GM18511 (cell line): ENCODE results near the gene RAPGEF2.

Experiments
- ATAC-seq: cut with Tn5 transposase; IDR thresholded peaks from one replicate; pipeline ENCODE4 v1.9.1; 2021; ENCODE audit warnings: mild to moderate bottlenecking, moderate library complexity; ENCODE audit not compliant: unreplicated experiment

Gene RAPGEF2

GRCh38 chr4:159134429-159134828 is 31.6 kb downstream of the RAPGEF2 start:
- ATAC-seq = no peak

- no peak for ATAC-seq
These were observed 34.3 kb downstream of the RAPGEF2 start for GRCh38 chr4:159137176-159137575.

- no peak for ATAC-seq
These were observed 35.6 kb downstream of the RAPGEF2 start for GRCh38 chr4:159138436-159138835.

DNA sequence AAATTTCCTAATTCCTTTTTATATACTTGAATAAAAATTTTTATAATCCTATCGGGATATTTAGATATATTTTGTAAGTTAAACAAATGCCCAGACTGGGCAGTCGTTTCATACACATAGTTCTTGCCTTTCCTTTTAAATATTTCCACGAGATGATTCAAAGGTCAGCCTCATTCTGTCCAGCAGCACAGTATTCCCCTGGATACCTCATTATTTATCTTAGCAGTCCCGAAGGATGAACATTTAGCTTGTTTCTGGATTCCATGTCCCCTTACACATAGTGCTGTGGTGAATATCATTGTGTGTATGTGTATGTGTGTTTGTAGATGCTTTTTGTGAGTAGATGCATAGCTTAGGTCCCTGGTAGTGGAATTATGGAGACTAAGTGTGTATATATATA is 38.3 kb downstream of the RAPGEF2 start:
- no peak for ATAC-seq

DNA sequence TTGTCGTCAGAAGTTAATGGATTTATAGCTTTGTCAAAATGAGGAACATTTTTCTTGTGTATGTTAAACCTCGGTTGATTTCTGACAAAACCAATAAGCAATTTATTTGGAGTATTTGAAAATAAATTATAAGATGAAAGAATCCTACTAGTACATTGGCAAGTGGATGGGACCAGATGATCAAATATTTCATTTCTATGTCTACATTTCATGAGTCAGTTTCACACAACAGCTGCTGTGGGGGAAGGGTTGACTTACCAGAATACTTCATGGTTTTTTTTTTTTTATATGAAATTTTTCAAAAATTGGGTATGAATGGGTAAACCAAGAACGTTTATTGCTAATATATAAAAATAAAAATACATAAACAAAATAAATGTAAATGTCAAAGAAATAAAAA is 39.4 kb downstream of the RAPGEF2 start:
- no peak for ATAC-seq

DNA sequence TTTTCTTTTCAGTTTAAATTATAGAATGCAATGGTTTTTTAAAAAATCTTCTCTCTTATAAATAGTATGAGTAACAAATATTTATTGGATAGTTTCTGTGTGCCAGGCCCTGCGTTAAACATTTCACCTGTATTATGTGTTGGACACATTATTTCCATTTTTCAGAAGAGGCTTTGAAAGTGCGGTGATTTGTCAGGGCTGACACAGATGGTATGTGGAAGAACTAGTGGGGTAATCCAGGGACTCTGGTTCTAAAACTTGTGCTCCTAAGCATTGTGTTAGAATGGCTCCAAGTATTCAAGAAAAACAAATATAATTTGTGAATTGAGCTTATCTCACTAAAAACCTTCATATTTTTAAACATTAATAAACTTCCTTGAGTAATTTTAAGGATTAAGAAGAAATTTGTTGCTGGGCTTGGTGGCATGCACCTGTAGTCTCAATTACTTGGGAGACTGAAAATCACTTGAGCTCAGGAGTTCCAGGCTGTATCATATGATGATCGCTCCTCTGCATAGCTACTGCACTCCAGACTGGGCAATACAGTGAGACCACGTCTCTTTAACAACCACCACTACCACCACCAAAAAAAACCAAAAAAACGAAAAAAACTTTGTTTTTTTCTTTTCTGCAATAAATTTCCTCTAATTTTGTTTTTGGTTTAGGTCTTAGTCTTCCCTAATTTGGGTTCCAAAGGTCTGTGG is 40.0 kb downstream of the RAPGEF2 start:
- ATAC-seq = no peak

DNA sequence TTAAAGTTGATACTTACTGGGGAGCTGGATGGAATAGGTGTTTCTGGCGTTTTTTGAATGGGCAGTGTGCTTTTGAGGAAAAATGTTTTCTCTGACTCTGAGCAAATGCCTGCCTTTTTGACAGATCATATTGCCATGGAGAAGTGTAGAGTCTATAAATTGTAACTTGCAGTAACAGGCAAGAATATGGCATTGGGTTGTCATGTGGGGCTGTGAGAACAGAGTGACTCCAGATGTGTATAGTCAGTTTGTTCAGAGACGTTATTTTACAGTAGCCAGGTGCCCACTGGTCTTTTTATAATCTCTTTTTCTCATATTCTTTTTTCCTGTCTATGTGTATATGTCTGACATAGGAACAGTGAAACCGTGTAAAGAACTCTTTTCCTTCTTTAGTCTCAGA is 40.8 kb downstream of the RAPGEF2 start:
- ATAC-seq = no peak

GRCh38 chr4:159144112-159144694 is 41.3 kb downstream of the RAPGEF2 start:
- ATAC-seq = no peak

DNA sequence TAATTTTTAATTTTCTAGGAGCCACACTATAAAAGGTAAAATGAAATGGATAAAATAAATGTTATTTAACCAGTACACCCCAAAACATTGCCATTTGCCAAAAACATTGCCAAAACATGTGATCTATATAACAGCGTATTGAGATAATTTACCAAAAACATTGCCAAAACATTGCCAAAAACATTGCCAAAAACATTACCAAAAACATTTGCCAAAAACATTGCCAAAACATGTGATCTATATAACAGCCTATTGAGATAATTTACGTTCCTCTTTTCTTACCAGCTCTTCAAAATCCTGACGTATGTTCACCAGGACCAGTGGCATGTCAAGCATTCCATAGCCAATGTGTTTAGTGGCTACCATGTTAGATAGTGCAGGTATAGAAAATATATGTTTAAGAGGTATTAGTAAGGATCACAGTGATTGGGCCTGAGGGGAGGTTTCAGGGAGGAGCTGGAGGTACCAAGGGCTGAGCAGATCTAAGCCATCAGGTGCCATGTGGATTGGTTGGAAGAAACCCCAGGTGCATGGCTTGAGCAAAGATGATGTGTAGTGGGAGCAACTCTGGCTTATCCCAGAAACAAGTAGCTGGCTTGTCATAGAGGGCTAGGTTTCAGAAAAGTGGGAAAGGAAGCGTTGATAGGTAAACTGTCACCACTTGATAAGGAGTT is 42.6 kb downstream of the RAPGEF2 start:
- no peak for ATAC-seq

DNA sequence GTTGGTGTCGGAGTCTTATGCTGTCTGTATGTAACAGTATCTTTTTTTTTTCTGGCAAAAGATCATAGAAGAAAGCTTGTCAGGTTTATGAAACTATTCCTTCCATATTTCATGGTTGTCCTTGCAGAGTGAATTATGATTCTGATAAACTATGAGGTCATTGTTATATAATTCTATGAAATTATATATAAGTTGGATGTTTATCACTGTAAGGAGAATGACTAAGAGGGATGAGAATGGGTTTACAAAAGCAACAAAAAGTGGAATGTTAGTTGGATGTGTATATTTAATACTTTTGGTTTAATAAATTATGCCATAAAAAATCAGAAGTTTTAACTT is 43.1 kb downstream of the RAPGEF2 start:
- ATAC-seq = no peak

GRCh38 chr4:159146488-159146887 is 43.6 kb downstream of the RAPGEF2 start:
- no peak for ATAC-seq

- no peak for ATAC-seq
These were observed 45.6 kb downstream of the RAPGEF2 start for GRCh38 chr4:159148441-159148840.

DNA sequence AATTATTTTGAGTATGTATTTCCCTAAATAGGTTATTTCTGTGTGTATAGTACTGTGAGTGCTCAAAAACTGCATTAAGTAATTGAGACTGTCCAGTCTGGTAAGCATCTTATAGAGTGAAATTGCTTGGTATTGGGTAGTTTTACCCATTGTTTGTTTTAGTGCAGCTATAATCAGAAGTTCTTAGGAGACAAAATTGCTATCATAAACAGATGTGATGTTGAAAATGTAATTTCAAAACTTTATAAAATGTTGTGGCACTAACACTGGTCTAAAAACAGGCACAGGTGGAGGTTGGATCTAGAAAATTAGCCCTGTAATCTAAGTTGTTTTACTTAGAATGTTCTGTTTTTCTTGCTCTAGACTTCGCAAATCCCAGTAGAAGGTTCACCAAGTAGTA is 46.8 kb downstream of the RAPGEF2 start:
- ATAC-seq = no peak

GRCh38 chr4:159150396-159150795 is 47.5 kb downstream of the RAPGEF2 start:
- ATAC-seq = peak; percentile 47

DNA sequence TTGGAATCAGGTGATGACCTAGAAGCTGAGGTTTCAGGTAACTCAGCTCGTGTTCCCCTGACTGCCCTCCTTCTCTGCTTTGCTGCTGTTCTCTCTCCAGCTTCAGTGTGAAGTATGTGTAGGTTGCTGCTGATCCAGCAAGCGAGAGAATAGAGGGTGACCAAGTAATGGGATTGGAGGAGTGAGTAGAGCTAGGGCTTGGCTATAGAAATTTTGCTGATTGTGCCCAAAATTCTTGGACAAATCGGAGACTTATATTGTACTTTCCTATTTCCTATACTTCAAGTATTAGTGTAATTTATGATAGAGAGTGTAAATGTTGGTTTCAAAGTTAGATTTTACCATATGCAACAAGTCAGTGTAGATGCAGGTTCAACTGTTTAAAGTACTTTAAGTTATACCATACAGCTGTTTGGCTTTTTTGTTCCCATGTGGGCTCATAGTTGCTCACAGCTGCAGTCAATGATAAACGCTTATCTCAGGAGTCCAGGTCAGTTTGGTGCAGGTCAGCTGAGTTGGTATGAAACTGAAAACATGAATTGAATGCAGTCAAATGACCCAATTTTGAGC is 48.0 kb downstream of the RAPGEF2 start:
- ATAC-seq = peak; percentile 67

DNA sequence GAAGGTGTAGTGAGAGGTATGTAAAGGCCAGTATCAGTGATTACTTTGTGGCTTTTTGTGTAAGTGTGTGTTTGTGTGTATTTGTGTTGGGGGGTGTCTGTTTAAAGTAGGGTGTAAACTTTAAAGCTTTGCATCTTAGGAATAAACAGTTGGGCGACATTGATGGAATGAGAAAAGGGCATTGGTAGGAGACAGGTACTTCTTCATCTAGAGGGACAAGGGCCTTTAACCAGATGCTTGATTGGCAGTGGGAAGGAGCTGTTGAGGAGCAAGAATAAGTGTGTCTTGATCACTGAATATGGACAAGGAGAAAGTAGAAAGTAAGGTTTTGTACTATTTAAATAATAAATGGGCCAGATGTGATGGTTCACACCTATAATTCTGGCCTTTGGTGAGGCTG is 48.8 kb downstream of the RAPGEF2 start:
- no peak for ATAC-seq

DNA sequence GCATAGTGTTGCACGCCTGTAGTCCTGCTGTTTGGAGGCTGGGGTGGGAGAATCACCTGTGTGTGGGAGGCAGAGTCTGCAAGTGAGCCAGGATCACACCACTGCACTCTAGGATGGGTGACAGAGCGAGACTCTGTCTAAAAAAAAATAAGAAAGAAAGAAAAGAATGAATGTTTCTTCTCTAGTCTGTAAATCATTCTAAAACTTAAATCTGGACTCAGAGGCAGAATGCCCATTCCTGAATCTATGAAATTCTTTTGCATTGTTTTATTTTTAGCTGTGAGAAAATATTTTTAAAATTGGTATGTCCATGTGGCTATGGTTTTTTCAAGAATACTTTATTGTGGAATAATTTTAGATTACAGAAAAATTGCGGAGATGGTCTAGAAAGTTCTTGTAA is 49.3 kb downstream of the RAPGEF2 start:
- no peak for ATAC-seq

GRCh38 chr4:159153669-159154068 is 50.8 kb downstream of the RAPGEF2 start:
- no peak for ATAC-seq

- ATAC-seq = no peak
These were observed 52.2 kb downstream of the RAPGEF2 start for GRCh38 chr4:159155119-159155518.

- ATAC-seq = no peak
These were observed 55.3 kb downstream of the RAPGEF2 start for GRCh38 chr4:159158083-159158617.

GRCh38 chr4:159158985-159159384 is 56.1 kb downstream of the RAPGEF2 start:
- no peak for ATAC-seq

DNA sequence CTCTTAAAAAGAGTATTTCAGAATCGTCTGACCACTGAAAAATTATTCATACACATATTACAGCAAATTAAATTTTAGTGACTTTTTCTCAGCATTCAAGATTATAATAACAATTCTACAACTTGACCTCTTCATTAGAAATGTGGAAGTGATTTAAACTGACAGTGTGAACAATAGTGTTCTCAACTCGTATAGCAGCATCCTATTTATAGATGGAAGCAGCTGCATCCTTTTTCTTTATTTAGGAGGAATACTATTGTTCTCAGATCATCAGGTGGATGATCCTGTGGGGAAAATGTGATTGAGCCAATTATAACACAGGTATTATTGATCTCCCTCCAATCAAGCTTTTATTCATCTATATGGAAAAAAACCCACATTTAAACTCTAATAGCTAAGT is 56.7 kb downstream of the RAPGEF2 start:
- no peak for ATAC-seq
